Measurements from ENCODE around the gene CENPF.

DNA sequence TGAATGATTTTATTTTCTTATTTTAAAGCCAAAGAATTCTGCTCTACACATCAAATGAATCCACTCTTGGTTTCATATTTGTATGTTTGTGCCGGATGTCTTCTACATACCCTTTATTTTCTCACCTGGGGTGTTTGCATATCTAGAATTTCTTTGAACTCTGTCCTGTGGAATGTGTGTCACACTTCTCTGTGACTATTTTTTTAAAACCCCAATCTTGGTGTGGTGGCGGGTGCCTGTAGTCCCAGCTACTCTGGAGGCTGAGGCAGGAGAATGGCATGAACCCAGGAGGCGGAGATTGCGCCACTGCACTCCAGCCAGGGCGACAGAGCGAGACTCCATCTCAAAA is 35.4 kb downstream of the CENPF start:
- TF ChIP-seq, protein P1, sequence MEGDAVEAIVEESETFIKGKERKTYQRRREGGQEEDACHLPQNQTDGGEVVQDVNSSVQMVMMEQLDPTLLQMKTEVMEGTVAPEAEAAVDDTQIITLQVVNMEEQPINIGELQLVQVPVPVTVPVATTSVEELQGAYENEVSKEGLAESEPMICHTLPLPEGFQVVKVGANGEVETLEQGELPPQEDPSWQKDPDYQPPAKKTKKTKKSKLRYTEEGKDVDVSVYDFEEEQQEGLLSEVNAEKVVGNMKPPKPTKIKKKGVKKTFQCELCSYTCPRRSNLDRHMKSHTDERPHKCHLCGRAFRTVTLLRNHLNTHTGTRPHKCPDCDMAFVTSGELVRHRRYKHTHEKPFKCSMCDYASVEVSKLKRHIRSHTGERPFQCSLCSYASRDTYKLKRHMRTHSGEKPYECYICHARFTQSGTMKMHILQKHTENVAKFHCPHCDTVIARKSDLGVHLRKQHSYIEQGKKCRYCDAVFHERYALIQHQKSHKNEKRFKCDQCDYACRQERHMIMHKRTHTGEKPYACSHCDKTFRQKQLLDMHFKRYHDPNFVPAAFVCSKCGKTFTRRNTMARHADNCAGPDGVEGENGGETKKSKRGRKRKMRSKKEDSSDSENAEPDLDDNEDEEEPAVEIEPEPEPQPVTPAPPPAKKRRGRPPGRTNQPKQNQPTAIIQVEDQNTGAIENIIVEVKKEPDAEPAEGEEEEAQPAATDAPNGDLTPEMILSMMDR (IDR thresholded peaks at IDR 0.05; ENCODE audit: borderline replicate concordance, extremely low read depth, low read length, poor library complexity, severe bottlenecking): no peak
- TF ChIP-seq EZH2 (IDR thresholded peaks at IDR 0.05; ENCODE audit: borderline replicate concordance, low read depth, low read length, severe bottlenecking): no peak
